B cell (primary cell): ENCODE results near the gene ABHD17B. TPM values are rescaled to one million over a fixed set of nuclear protein-coding genes. Genes with fewer than 3 reads are reported as not detected.

ENCODE experiments used
- ATAC-seq: fragments of 200-7000 bp; cut with Tn5 transposase; one replicate; pipeline ENCODE4 v1.10.0; 2021; ENCODE audit warnings: low read depth, mild to moderate bottlenecking, moderate number of reproducible peaks, moderate library complexity
- CTCF ChIA-PET: fragments of 350-600 bp; sonication (Branson Sonifier 250); formaldehyde crosslinking; loops from one replicate; lab custom pipeline; 2021; ENCODE audit warnings: antibody characterized with exemption, inconsistent platforms; lab: Charles Lee
- POLR2A ChIA-PET: fragments of 350-600 bp; sonication (Branson Sonifier 250); formaldehyde crosslinking; loops from one replicate; lab custom pipeline; 2021; ENCODE audit warnings: antibody characterized with exemption; lab: Charles Lee
- DNase-seq: peaks from one replicate; pipeline ENCODE4 v3.0.0; 2013
- H2AFZ ChIP-seq: 2 replicates; pipeline ENCODE4 v1.6.1; 2012; ENCODE audit warnings: mild to moderate bottlenecking, low read depth, low read length; ENCODE audit not compliant: insufficient read depth, poor library complexity, severe bottlenecking
- H3K27ac ChIP-seq, 2 donors: 1 replicate in 1 of 2; 2 replicates in 1 of 2; pipeline ENCODE4 v1.5.1; 2012 to 2013; ENCODE audit warnings: low read length in 2 of 2, mild to moderate bottlenecking in 2 of 2, moderate library complexity in 1 of 2
- H3K27me3 ChIP-seq, 4 experiments: fragments of 200-600 bp in 1 of 4; sonication (generic) in 1 of 4; replicated peaks in 1 of 4; 1 replicate in 2 of 4; 2 replicates in 2 of 4; pipeline versions ENCODE4 v1.6.1 to v1.7.0; 2013 to 2016; ENCODE audit warnings: low read length in 3 of 4, mild to moderate bottlenecking in 2 of 4, mixed read lengths in 1 of 4, moderate library complexity in 1 of 4; ENCODE audit not compliant: insufficient read depth in 4 of 4, control insufficient read depth in 3 of 4; ENCODE audit errors: control extremely low read depth in 1 of 4
- H3K36me3 ChIP-seq, 2 experiments: replicated peaks in 1 of 2; 1 replicate in 1 of 2; 2 replicates in 1 of 2; pipeline versions ENCODE4 v1.6.1 to v1.7.1; 2013; ENCODE audit warnings: low read length in 1 of 2; ENCODE audit not compliant: insufficient read depth in 2 of 2, control insufficient read depth in 1 of 2; ENCODE audit errors: control extremely low read depth in 1 of 2, extremely low read depth in 1 of 2
- H3K4me1 ChIP-seq, 2 donors: fragments of 200-600 bp in 1 of 2; sonication (generic) in 1 of 2; 1 replicate in 1 of 2; 2 replicates in 1 of 2; pipeline versions ENCODE4 v1.5.1 to v1.6.1; 2013 to 2017; ENCODE audit warnings: low read length in 2 of 2; ENCODE audit not compliant: control insufficient read depth in 2 of 2, insufficient read depth in 2 of 2
- H3K4me2 ChIP-seq: replicated peaks from 2 replicates; pipeline ENCODE3; 2012; ENCODE audit warnings: mild to moderate bottlenecking, low read depth, low read length; ENCODE audit not compliant: poor library complexity, severe bottlenecking
- H3K4me3 ChIP-seq, 5 experiments: fragments of 200-600 bp in 1 of 5; sonication (generic) in 1 of 5; 1 replicate in 3 of 5; 2 replicates in 2 of 5; pipeline versions ENCODE4 v1.5.1 to v1.7.0; 2011 to 2016; ENCODE audit warnings: low read length in 4 of 5, mild to moderate bottlenecking in 4 of 5, low read depth in 2 of 5, control low read depth in 1 of 5, moderate library complexity in 1 of 5; ENCODE audit not compliant: insufficient read depth in 1 of 5; ENCODE audit errors: control extremely low read depth in 1 of 5, extremely low read depth in 1 of 5
- H3K79me2 ChIP-seq: fragments of 200-600 bp; sonication (generic); one replicate; pipeline ENCODE4 v1.6.0; 2016; ENCODE audit warnings: low read length; ENCODE audit not compliant: control insufficient read depth, insufficient read depth
- H3K9ac ChIP-seq: fragments of 200-600 bp; sonication (generic); 2 replicates; pipeline ENCODE4 v1.6.1; 2017; ENCODE audit warnings: mild to moderate bottlenecking, low read length, moderate library complexity
- H3K9me3 ChIP-seq, 3 donors: one replicate each; pipeline versions ENCODE4 v1.6.1 to v1.7.1; 2013; ENCODE audit warnings: low read length in 2 of 3; ENCODE audit not compliant: control insufficient read depth in 2 of 3, insufficient read depth in 1 of 3; ENCODE audit errors: control extremely low read depth in 1 of 3
- H4K20me1 ChIP-seq: 2 replicates; pipeline ENCODE4 v1.6.0; 2012; ENCODE audit warnings: mild to moderate bottlenecking, low read length; ENCODE audit not compliant: insufficient read depth, control insufficient read depth, poor library complexity, severe bottlenecking
- H3K27ac Mint-ChIP-seq: one replicate; pipeline ENCODE4 v1.8.0; 2021; ENCODE audit warnings: mixed read lengths
- H3K27me3 Mint-ChIP-seq: one replicate; pipeline ENCODE4 v1.8.0; 2021; ENCODE audit warnings: mixed read lengths
- H3K4me1 Mint-ChIP-seq: one replicate; pipeline ENCODE4 v1.8.0; 2021; ENCODE audit warnings: mixed read lengths
- H3K4me3 Mint-ChIP-seq: one replicate; pipeline ENCODE4 v1.8.0; 2021; ENCODE audit warnings: mixed read lengths
- H3K9me3 Mint-ChIP-seq: one replicate; pipeline ENCODE4 v1.8.0; 2022; ENCODE audit warnings: mixed read lengths; ENCODE audit not compliant: insufficient read depth
- CTCF ChIP-seq: fragments of 200-600 bp; IDR thresholded peaks from one replicate; pipeline ENCODE4 v1.8.0; 2022; ENCODE audit warnings: antibody characterized with exemption, mild to moderate bottlenecking
- EZH2 ChIP-seq: IDR thresholded peaks from 2 replicates; pipeline ENCODE4 v1.6.1; 2012; ENCODE audit warnings: borderline replicate concordance, low read depth, mild to moderate bottlenecking, moderate library complexity, low read length; ENCODE audit not compliant: insufficient read depth, poor library complexity, severe bottlenecking
- WGBS: methylation state at CpG from one replicate; pipeline ENCODE4 v1.1.5; 2013; ENCODE audit warnings: missing lambda C conversion rate; ENCODE audit not compliant: insufficient coverage; 5-methylcytosine and 5-hydroxymethylcytosine counted together
- intact Hi-C: fragments of 100-400 bp; cut with micrococcal nuclease; formaldehyde crosslinking; loops from one replicate; pipeline ENCODE4 v1.10.0; 2022
- polyA plus RNA-seq: library from polyadenylated mRNA; depleted of rRNA; stranded (reverse); fragments of >200 nt; gene quantifications from 2 replicates; pipeline ENCODE4 v1.2.3, GENCODE V29; 2012
- total RNA-seq, 2 donors: library from RNA; stranded (reverse); fragments of 120-200 nt in 1 of 2; gene quantifications; 1 replicate in 1 of 2; 2 replicates in 1 of 2; pipeline versions ENCODE4 v1.2.3 to v1.2.4, GENCODE V29; 2013 to 2022

ABHD17B gene
- total and polyA plus RNA-seq, 2 donors (not counting 1 experiment from before 2014, with no cell fraction given) = 11.3 to 24.4 TPM

- ChIA-PET POLR2A (no interaction called here), CTCF (interaction anchor here (1.1 kb wide), 1 partner anchor 65 kb away, joined by 4 read pairs; no protein-coding TSS in a partner anchor)
- no peaks in the 10 kb centered on the region for H3K36me3 ChIP-seq
- peaks cover 0 to 6% (median 0%) of the 10 kb centered on the region in 3 donors for H3K9me3 ChIP-seq
- DNase-seq = no peak
- ATAC-seq = no peak
- H3K27ac ChIP-seq = no peak overlapping the region
- H4K20me1 ChIP-seq = no peaks in the 10 kb centered on the region
- no peaks in the 10 kb centered on the region for H3K27me3 ChIP-seq
- TF ChIP-seq CTCF (no peak), EZH2 (no peak)
- H3K4me2 ChIP-seq = no peak overlapping the region
- H3K27me3 Mint-ChIP-seq = no peaks in the 10 kb centered on the region
- H3K27ac Mint-ChIP-seq = no peak overlapping the region
- no peaks in the 10 kb centered on the region for H3K9me3 Mint-ChIP-seq
- H3K79me2 ChIP-seq = no peaks in the 10 kb centered on the region
- no peak overlapping the region for H3K4me3 ChIP-seq
- H3K4me3 Mint-ChIP-seq = no peak overlapping the region
- H3K4me1 ChIP-seq = no peaks in the 10 kb centered on the region
- H2AFZ ChIP-seq = no peak overlapping the region
- H3K4me1 Mint-ChIP-seq = no peaks in the 10 kb centered on the region
- no peak overlapping the region for H3K9ac ChIP-seq
- intact Hi-C loops = no loop called here
These were observed 60.0 kb downstream of the ABHD17B start for GRCh38 chr9:71850996-71851395.

- Histone ChIP-seq H3K9me3 (peaks cover 0 to 6% (median 0%) of the 10 kb centered on the region in 3 donors), H3K9ac (no peak overlapping the region), H3K79me2 (no peaks in the 10 kb centered on the region), H3K4me2 (no peak overlapping the region), H3K27me3 (no peaks in the 10 kb centered on the region), H4K20me1 (no peaks in the 10 kb centered on the region), H3K4me1 (no peaks in the 10 kb centered on the region), H2AFZ (no peak overlapping the region), H3K36me3 (no peaks in the 10 kb centered on the region), H3K4me3 (no peak overlapping the region), H3K27ac (no peak overlapping the region)
- no peak for ATAC-seq
- ChIA-PET CTCF (no interaction called here), POLR2A (no interaction called here)
- no CpG with 5 or more reads among the region's 2 CpGs for WGBS
- Mint-ChIP-seq H3K4me1 (no peaks in the 10 kb centered on the region), H3K27me3 (no peaks in the 10 kb centered on the region), H3K9me3 (no peaks in the 10 kb centered on the region), H3K27ac (no peak overlapping the region), H3K4me3 (no peak overlapping the region)
- TF ChIP-seq EZH2 (no peak), CTCF (no peak)
- DNase-seq = no peak
- intact Hi-C loops = no loop called here
These were observed 63.1 kb downstream of the ABHD17B start for GRCh38 chr9:71847892-71848291.
